ENCODE measurements around the gene FGG. TPM values are rescaled to one million over a fixed set of nuclear protein-coding genes. Genes with fewer than 3 reads are reported as not detected.

FGG gene
- total and polyA plus RNA-seq, 2 of the 8 experiments (the other 6 are each of a cell fraction or from before 2014, with no cell fraction given), result not detected

DNA sequence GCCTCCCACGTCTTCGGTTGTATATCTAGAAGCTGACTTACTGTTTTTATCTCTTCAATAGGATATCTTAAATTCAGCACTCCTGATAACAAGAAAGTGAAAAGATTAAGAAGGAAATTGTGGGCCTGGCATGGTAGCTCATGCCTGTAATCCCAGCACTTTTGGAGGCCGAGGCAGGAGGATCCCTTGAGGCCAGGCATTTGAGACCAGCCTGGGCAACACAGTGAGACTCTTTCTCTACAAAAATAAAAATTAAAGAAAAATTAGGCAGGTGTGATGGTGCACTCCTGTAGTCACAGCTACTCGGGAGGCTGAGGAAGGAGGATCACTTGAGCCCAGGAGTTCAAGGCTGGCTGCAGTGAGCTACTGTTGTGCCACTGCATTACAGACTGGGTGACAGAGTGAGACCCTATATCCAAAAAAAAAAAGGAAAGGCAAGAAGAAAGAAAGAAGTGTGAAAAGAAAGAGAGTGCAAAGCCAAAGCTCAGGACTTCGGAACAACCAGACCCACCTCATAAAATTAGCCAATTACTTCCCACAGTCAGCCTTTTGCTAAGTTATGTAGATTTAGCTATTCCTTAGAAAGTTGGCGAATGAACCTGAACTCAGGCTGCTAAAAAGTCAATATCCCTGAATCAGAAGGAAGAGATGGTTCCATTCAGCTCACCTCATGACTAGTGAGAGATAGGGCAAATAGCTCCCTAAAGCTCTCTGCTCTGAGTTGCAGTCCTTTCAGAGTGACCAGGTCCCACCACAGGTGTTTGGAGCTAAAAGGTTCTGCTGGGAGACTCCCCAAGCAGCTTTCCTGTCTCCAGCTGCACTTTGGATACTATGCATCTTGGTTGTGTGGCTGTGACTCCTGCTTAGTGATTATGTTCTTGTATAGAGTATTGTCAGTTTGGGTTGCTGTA lies 9.2 kb downstream of the FGG start (continued):
- TF ChIP-seq, protein P1, sequence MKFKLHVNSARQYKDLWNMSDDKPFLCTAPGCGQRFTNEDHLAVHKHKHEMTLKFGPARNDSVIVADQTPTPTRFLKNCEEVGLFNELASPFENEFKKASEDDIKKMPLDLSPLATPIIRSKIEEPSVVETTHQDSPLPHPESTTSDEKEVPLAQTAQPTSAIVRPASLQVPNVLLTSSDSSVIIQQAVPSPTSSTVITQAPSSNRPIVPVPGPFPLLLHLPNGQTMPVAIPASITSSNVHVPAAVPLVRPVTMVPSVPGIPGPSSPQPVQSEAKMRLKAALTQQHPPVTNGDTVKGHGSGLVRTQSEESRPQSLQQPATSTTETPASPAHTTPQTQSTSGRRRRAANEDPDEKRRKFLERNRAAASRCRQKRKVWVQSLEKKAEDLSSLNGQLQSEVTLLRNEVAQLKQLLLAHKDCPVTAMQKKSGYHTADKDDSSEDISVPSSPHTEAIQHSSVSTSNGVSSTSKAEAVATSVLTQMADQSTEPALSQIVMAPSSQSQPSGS (IDR thresholded peaks at IDR 0.05; ENCODE audit: low read length), result no peak
- no peak for TF ChIP-seq BACH1 (IDR thresholded peaks at IDR 0.05; ENCODE audit: low read length)
- no peak for TF ChIP-seq SP1 (IDR thresholded peaks at IDR 0.05; ENCODE audit: low read depth, low read length)
- TF ChIP-seq SUZ12 (IDR thresholded peaks at IDR 0.05; ENCODE audit: low read length), result no peak
- TF ChIP-seq, protein P2, sequence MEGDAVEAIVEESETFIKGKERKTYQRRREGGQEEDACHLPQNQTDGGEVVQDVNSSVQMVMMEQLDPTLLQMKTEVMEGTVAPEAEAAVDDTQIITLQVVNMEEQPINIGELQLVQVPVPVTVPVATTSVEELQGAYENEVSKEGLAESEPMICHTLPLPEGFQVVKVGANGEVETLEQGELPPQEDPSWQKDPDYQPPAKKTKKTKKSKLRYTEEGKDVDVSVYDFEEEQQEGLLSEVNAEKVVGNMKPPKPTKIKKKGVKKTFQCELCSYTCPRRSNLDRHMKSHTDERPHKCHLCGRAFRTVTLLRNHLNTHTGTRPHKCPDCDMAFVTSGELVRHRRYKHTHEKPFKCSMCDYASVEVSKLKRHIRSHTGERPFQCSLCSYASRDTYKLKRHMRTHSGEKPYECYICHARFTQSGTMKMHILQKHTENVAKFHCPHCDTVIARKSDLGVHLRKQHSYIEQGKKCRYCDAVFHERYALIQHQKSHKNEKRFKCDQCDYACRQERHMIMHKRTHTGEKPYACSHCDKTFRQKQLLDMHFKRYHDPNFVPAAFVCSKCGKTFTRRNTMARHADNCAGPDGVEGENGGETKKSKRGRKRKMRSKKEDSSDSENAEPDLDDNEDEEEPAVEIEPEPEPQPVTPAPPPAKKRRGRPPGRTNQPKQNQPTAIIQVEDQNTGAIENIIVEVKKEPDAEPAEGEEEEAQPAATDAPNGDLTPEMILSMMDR (IDR thresholded peaks at IDR 0.05; ENCODE audit: control extremely low read depth in 1 of 3, insufficient read depth in 1 of 3, low read depth in 1 of 3, low read length in 3 of 3), result no peak

All from H1 (cell line).